ENCODE measurements around the gene OR2T6. TPM values are rescaled to one million over a fixed set of nuclear protein-coding genes. Genes with fewer than 3 reads are reported as not detected.
"Not testable (repeated sequence)": the region's sequence is repeated elsewhere in the genome, so short reads cannot be mapped to it uniquely, and the experiment has no call there.

OR2T6 gene, protein sequence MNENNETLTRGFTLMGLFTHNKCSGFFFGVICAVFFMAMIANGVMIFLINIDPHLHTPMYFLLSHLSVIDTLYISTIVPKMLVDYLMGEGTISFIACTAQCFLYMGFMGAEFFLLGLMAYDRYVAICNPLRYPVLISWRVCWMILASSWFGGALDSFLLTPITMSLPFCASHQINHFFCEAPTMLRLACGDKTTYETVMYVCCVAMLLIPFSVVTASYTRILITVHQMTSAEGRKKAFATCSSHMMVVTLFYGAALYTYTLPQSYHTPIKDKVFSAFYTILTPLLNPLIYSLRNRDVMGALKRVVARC
- total RNA-seq (2014; rRNA removed; shearing (Covaris generic)): not detected in 2 replicates

DNA sequence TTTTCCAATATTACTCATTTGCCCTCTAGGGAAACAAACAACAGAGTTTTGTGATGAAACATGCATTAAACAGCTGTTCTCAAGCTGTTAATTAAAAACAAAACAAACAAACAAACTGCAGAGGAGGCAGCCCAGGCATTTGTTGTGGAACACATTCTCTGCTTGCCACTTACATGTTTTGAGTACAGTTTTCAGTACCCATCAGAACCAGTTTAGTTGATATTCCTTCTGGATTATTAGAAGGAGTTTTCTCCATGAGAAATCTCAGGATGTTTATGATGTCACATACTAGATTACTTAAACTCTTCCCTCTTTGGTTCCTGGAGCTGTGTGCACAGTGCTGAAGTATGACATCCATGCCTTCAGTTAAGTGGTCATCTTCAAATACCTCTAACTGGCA, at the start of gene OR2T6:
Gene OR2T6 (plus strand): TSS at position 301 of the 400 bp plus-strand sequence. CDS start 11,863 bp downstream, outside the sequence.
- no peak for DNase-seq (ENCODE audit: low read depth)

DNA sequence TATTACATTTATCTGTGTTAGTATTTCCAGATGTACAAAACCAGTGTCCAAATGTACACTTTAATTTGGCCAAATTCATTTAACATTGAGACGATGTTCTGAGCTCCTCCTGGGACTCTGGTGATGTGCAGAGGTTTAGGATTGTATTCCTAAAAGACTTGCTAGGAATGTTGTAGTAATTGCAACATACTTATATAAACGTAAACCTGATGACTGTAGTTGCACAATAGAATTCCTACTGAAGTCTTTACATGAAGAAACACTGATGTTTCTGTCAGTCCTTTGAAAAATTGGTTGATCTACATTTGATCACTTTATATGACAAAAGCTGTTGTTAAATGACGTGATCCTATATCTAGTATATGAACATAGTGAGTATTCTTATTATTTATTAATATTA, 32.1 kb upstream of the OR2T6 start:
- no peak for DNase-seq (ENCODE audit: low read depth)

DNA sequence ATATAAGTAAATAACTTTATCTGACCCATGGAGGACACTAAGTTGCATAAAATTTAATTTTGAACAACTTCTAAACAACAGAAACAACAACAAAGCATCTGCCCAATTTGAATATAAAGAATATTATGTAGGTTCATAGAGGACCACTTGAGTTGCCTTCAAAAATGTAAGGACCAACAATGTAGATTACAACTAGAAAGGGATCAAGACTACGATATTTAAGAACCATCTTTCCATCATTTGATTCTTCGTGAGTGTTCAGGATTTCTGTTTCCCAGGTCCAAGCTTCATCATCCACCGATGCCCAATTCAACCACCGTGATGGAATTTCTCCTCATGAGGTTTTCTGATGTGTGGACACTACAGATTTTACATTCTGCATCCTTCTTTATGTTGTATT, 27.1 kb upstream of the OR2T6 start, which contains the start of gene OR14C36:
Gene OR14C36 (plus strand): TSS at position 301 of the 400 bp plus-strand sequence. CDS start 0 bp downstream, at position 301.
- DNase-seq (ENCODE audit: low read depth): no peak

DNA sequence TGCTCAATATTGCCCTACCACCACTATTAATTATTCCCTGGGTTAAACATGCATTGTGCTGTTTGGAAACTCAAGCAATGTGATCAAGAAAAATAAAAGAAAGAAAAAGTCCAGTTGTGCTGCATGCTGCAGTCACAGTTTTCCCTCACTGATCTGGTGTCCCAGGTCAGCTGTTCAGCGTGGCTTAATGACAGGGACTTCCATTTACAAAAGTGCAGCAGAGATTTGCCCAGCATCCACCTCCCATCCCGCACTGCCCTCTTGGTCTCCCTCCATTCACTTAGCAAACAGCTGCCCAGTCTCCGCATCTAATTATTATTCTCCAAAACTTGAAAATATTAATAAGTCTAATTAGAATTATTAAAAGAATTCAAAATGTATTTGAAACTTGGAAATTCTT, 16.1 kb upstream of the OR2T6 start:
- no peak for DNase-seq (ENCODE audit: low read depth)

DNA sequence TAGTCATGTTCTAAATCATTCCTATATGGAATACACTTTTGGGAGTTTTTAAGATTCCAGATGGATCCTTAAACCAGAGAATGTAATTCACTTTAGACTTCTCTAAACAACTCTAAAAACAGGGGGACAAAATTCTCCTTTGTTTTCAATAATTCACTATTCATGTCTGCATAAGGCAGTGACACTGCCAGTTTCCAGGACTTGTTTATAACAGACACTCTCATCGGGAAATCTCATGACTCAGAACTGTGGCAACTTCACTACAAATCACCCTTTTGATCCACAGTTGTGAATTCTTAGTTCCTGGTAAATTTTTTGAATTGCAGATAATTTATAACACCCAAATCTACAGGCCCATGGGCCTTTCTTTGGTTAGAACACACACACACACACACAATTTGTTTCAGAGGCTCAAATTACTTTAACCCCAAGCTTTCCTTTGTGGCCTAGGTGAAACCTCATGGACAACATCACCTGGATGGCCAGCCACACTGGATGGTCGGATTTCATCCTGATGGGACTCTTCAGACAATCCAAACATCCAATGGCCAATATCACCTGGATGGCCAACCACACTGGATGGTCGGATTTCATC, 14.3 kb upstream of the OR2T6 start, which contains the start of gene OR2T4:
Gene OR2T4 (plus strand): TSS at position 545 of the 595 bp plus-strand sequence. CDS start 0 bp downstream, at position 545.
- no peak for DNase-seq (ENCODE audit: low read depth)

DNA sequence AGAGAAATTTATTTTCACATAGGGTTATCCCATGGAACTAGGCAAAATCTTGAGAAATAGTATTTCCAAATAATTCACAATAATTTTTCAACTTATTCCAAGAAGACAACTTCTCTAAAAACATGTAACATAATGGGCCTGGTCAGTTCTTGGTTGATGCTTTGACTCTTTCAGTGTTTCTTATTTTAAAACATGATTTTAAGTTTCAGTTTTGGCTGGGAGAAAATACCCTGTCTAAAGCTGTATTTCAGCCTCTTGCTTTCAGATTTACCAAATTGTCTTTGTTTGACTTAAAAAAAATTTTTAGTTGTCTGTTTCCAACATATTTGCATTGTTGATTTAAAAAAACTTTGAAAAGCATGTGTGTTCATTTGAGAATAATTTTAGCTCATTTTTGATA, 8.9 kb upstream of the OR2T6 start:
- DNase-seq (ENCODE audit: low read depth): no peak

DNA sequence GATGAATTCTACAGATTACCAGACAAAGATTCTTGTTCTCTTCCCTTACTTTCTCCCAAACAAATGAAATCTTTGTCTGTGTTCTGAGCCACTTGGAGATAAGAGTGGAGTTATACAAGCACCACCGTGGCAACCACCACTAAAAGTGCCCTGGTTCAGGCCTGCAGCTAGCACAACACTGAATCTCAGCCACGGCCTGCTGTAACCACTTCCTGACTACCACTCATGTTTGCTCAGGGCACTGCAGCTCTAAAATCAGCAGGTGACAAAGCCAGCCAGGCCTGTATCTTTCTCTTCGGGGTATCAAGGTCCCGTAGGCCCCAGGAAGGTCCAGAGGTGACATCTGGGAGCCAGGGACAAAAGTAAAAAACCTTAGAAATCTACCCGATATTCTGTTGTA, 3.2 kb upstream of the OR2T6 start:
- DNase-seq (ENCODE audit: low read depth): no peak

DNA sequence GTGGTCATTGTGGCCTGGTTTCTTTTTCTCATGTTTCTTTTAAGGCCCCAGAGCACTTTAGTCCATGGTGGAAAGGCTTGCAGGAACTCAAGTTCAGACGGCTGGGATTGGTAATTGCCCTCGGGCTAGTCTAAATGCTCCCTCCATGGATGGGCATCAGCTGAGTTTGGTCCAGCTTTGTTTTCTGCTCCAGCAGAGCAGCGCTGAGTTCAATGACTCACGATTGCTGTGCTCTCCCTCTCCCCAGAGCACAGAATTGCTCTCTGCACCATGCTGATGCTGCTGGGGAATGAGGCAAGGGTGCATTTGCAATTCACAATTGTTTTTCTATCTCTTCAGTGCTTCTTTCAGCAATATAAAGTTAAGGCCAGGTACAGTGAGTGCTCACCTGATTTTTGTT, 1.8 kb upstream of the OR2T6 start:
- DNase-seq (ENCODE audit: low read depth): peak; percentile 12

DNA sequence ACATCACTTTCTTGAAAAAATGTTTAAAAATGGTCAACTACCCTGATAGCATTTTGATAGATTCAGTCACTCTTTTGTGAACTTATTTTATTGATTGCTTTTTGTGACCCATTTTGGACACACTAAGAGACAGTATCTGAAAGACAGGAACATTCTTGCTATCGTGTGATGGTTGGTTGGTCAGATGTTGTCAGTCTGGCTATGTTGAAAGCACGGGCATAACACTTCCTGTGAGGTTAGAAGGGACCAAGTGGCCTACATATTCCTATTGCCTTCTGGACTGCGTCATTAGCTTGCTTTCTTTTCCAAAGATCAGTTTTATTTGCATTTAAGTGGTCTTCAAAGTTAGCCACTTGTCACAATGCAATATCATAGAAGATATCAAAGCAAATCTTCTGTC, 1.4 kb downstream of the OR2T6 start:
- DNase-seq (ENCODE audit: low read depth): no peak

DNA sequence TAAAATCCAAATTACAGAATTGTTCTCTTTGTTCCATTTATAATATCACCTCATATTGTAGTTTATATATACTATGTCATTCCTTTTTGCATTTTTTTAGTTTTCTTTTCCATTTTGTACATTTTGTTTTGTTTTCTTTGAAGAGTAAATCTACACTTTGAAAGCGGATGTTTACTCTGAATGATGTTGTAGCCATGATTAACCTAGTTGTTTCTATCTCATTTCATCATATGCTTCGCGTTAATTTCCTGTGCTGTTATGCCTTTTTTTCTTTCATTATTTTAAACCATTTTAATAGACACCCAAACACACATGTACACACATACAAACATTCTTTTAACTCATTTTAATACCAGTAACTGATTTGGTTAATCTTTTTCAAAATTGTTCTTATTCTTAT, 5.3 kb downstream of the OR2T6 start:
- no peak for DNase-seq (ENCODE audit: low read depth)

DNA sequence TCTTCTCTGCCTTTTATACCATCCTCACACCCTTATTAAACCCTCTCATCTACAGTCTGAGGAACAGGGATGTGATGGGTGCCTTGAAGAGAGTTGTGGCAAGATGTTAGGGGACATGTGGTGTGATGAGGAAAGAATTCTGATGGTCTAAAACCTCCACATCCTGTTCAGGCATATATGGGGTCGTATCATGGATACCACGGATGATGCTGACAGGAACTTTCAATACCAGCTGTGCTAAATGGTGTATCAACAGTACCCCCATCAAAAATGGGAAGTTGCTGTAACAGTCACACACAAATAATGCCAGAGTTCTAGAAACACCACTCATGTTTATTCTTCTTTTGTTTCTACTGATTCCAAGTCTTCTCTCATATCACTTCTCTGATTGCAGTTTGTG, 12.9 kb downstream of the OR2T6 start:
- DNase-seq (ENCODE audit: low read depth): no peak

DNA sequence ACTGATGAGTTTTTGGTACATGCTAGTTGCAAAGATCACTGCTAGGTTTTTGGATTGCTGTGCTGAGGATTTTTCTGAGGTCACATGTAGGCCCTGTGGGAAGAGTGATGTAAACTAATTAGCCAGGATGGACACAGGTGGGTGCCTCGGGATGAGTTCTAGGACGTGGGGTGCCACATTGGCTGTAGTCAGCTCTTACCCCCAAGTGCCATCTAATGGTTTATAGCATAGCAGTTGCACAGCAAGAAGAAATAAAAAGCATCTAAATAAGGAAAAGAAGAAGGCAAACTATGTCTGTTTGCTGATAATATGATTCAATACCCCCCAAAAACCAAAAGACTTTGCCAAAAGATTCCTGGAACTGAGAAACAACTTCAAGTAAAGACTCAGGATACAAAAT, 17.5 kb downstream of the OR2T6 start:
- DNase-seq (ENCODE audit: low read depth): no peak

DNA sequence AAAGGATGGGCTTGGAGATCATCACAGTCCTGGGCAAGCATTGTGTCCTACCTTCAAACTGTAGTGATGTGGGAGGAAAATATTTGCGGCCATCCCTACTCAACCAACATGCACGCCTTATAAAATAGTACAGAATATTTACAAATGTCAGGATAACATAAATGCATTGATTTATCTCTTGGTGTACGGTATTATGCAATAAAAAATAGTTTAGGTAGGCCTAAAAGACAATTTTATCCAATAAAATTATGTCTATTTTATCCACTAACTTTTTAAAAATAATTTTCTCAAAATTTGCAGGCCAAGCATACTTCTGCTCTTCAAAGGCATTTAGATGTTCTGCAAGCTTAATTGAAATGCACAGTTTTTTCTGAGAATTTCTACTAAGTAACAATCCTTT, 27.2 kb downstream of the OR2T6 start, which contains the start of gene OR2T1:
Gene OR2T1 (plus strand): TSS at position 301 of the 400 bp plus-strand sequence. CDS start 3,100 bp downstream, outside the sequence.
- no peak for DNase-seq (ENCODE audit: low read depth)

DNA sequence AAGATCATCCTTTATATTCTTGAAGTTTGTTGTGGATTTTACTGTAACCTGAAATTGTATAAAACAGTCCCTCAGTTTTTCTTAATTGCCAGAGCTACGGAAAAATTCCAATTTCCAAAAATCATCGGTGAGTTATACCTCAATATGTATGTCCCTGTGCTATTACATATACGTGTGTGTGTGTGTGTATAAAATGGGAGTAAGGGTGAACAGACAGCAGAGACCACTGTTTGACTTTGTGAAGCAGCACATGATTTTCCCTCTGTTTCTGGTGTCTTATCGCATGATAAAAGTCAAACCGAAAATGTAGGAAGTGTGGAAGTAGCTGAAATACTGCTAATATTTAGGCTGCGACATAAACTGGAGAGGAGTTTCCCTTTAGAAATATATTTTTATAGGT, 28.5 kb downstream of the OR2T6 start:
- DNase-seq (ENCODE audit: low read depth): peak; percentile 4

DNA sequence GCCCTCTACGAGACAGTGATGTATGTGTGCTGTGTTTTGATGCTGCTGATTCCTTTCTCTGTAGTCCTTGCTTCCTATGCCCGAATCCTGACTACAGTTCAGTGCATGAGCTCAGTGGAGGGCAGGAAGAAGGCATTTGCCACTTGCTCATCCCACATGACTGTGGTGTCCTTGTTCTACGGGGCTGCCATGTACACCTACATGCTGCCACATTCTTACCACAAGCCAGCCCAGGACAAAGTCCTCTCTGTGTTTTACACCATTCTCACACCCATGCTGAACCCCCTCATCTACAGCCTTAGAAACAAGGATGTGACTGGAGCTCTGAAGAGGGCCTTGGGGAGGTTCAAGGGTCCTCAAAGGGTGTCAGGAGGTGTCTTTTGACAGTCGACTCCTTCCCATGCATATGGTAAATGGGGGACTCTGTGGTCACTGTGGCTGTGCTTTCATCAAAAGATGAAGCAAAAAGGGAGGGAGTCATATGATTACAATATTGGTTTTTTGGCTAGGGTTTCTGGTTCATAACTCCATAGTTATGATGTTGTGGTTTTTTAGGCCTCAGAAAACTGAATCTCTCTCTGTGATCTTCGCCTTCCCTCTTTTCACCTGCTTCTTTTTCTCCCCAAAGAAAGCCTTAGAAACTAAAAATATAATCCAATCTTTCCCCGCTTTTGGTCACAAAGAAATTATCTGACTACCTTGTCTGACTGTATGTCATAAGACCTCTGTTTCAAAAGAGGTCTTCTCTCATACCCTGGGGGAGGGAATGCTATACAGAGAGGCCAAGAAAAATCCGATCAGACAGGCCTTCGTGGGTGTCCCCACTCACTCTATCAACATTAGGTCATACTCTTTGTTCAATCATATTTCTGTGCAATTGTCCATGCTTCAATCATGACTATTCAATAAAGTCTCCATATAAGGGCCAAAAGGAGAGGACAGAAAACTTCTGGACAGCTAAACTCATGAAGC, 31.5 kb downstream of the OR2T6 start:
- DNase-seq (ENCODE audit: low read depth): no peak

DNA sequence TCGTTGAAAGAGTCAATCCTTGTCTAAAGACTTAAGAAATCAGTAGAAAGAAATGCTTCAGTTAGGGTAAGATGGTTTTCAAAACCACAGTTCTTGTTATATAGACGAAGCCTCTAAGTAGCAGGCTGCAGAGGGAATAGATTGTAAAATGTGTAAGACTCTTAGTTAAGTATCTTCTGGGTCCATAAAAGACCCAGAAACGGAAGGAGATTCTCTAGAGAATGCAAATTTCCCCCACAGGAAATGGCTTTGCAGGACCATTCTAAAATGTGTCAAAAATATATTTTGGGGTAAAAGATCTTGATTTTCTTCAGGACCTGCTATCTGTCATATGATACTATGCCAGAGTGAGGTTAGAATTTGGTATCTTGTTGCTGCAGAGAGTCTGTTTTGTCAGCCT, 40.7 kb downstream of the OR2T6 start:
- no peak for DNase-seq (ENCODE audit: low read depth)

DNA sequence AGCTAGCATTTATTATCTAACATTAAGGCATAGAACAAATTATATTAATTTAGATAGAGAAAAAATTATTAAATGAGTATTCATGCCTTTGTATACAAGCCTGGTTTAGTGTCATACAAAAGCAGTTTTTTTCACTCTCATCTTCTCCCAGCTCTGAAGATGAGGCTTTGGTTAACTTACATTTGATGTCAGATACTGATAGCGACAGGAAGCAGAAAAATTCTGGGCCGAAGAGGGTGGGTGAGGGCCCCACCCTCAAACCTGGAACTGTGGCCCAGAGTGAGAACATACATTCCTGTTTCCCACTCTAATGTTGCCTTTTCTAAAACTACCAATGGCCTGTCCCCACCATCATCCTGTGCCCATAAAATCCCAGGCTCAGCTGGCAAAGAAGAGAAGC, 42.3 kb downstream of the OR2T6 start:
- DNase-seq (ENCODE audit: low read depth): no peak

DNA sequence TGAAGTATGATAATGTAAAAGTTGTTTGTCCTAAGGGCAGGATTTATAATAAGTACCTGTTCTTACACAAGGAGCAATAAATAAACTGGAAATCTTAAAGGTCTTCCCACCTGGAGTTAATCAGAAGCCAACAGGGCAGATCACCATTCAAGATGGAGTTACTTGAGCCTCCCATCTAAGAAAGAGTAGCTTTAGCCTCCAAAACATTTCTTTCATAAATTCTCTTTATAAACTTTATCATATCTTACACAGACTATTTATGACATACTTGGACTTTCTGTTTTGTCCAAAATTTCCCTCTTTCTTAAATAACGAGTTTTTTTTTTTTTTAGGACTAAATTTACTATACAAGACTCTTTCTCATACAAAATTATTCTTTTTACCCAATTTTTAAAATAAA, 45.8 kb downstream of the OR2T6 start:
- no peak for DNase-seq (ENCODE audit: low read depth)

DNA sequence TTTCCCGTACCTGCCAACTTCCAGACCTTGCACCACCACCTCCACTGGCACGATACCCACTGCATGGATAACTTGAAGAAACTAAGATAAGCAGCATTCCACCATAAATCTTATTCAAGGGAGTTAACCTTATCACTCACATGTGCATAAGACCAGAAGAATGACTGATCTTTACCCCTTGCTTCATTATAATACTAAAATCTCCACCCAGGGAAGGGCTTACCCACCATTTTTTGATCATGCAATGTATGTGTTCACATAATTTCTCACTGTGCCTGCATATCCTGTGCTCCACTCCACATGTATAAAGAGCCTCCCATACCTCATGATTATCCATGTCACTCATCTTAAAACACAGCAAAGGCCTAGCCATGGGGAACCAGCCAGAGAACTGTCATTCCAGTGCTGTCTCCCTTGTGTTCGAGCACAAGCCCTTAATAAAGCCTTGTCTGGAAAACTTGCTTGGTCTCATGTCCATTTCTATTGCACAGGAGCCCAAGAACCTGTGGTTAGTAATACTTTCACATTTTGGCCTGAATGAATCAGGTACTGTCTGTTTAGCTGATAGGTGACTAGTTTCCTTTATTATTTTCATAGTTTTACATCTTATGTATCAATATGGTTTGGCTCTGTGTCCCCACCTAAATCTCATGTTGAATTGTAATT, 52.1 kb downstream of the OR2T6 start:
- DNase-seq (ENCODE audit: low read depth): not testable (repeated sequence)

DNA sequence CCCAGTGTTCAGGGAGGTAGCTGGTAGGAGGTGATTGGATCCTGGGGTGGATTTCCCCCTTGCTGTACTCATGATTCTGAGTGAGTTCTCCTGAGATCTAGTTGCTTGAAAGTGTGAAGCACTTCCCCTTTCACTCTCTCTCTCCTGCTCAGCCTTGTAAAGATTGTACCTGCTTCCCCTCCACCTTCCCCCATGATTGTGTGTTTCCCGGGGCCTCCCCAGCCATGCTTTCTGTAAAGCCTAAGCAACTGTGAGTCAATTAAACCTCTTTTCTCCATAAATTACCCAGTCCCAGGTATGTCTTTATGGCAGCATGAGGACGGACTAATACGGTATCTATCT, 52.6 kb downstream of the OR2T6 start:
- not testable (repeated sequence) for DNase-seq (ENCODE audit: low read depth)

DNA sequence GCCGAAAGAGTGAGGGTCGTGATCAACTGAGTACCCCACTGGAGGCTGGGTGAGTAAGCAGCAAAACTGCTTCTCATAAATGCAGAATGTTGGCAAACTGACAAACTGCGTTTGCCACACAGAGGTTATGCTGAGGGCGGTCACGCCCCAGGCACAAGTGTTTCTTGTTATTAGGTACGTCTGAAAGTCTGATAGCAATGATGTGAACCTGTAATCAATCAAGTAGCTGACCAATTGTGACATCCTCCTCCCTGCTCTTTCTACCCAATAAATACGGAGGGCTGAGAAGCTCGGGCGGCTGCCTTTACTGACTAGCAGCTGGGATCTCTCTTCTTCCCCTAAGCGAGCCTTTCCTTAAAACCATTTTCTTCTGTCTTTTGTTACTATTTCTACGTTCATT, 56.1 kb downstream of the OR2T6 start:
- not testable (repeated sequence) for DNase-seq (ENCODE audit: low read depth)

DNA sequence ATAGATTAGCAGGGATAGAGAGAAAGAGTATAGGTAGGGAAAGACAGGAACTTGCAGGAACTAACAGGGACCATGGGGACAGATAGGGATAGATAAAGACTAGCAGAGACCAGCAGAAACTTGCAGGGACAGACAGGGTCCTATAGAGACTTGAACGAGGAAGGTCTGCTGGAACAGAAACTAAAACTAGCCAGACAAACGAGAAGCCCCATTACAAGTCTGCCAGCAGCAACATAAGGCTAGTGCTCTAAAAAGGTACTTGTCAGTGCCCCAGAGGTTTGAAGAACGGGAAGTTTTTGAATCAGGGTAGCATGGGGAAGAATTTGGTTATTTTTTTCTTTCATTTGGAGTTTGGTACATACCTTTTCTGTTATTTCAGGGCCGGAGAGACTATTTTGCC, 56.7 kb downstream of the OR2T6 start:
- DNase-seq (ENCODE audit: low read depth): not testable (repeated sequence)

Measured in Daoy (cell line).